DMS53 (cell line): ENCODE results near the gene ISY1.
"Not testable (repeated sequence)": the region's sequence is repeated elsewhere in the genome, so short reads cannot be mapped to it uniquely, and the experiment has no call there.

ENCODE experiments used
- DNase-seq: peaks from one replicate; lab custom pipeline; 2025; lab: John Stamatoyannopoulos, UW

Gene ISY1

DNA sequence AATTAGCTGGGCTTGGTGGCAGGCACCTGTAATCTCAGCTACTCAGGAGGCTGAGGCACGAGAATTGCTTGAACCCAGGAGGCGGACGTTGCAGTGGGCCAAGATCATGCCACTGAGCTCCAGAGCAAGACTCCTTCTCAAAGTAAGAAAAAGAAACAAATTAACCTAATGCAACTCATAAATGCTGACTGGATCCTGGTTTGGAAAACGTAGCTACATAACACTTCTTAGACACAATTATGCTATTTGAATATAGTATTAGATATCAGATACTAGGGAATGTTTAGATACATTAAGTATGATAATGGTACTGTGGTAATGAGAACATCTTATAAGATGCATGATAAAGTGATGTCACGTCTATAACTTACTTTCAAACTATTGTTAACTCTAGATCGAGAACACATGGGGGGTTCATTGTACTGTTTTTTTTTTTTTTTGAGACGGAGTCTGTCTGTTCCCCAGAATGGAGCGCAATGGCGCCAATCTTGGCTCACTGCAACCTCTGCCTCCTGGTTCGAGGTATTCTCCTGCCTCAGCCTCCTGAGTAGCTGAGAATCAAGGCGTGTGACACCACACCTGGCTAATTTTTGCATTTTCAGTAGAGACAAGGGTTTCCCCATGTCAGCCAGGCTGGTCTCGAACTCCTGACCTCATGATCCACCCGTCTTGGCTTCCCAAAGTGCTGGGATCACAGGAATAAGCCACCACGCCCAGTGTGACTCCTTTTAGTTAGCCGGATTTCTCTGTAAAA lies 5.9 kb upstream of the ISY1 start:
- DNase-seq = no peak

DNA sequence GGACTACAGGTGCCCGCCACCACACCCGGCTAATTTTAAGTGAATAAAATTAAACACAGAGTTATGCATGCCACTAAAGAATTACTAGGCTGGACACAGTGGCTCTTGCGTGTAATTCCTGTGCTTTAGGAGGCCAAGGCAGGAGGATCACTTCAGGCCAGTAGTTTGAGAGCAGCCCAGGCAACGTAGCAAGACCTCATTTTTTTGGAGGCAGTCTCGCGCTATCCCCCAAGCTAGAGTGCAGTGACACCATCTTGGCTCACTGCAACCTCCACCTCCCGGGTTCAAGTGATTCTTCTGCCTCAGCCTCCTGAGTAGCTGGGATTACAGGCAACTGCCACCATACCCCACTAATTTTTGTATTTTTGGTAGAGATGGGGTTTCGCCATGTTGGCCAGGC lies 4.7 kb upstream of the ISY1 start:
- not testable (repeated sequence) for DNase-seq

DNA sequence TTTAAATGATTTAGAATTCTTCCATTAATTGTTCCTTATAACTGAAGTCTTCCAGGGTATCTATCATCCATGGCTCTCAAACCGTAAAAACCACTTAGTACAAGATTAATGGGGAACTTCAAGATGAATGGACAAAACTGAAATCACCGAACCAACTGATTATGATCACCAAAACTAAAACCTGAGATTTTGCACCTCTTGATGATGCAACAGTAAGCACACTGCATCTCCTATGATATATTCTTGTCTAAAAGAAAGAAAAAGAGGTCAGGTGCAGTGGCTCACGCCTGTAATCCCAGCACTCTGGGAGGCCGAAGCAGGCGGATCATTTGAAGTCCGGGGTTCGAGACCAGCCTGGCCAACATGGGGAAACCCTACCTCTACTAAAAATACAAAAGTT lies 3.6 kb upstream of the ISY1 start:
- DNase-seq = no peak

DNA sequence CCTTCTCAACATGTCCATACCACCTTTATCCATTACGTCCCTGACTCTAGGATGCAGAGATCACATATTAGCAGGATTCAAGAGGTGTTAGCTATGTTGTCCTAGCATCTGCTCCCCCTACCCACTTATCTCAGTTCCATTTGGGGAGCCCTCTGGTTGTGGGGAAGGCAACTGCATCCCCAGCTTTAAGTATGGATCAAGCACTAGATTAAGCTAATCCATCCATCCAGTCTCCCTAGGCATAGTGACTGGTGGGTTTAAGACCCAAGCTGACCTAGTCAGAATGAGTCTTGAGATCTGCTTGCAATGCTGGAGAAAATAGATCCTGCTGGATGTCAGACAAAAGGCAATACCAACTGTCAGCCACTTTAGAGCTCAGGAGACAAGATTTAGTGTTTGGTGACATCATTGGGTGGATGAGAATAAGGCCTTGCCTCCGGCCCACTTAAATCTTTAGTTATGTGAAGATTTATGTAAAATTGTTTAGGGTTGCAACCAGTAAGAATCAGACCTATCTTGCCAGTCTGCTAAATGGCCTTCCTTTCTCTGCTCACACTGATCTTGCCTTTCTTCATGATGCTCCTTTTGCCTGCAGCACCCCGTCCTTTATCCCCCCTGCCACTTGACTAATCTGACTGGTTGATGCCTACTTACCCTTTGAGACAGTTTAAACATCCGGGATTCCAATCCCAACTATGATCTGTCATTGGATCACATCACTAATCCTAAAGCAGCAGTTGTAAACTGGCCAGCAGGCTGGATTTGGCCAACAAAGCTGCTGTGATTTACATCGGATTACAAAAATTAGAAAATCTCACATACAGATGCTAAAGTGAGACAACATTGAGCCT lies 2.1 kb upstream of the ISY1 start:
- peak; percentile 45 for DNase-seq

DNA sequence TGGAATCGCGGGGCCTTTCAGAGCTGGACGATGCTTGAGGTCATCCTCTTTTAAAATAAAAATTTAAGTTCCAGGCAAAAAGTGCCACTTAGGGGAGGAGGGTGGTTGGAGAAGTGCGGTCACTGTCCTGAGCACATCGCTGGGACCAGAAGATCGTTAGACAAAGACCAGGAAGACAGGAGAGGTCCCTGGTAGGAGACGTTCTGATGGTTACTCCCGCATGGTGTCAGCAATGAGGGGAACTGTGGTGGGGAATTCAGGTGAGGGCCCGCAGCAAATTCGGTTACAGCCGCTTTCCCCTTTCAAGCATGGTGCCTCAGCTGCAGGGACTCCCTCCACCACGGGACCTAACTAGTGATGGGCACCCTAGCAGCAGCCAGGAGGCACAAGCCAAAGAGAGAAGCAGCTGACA lies 1.0 kb upstream of the ISY1 start:
- peak; percentile 63 for DNase-seq

DNA sequence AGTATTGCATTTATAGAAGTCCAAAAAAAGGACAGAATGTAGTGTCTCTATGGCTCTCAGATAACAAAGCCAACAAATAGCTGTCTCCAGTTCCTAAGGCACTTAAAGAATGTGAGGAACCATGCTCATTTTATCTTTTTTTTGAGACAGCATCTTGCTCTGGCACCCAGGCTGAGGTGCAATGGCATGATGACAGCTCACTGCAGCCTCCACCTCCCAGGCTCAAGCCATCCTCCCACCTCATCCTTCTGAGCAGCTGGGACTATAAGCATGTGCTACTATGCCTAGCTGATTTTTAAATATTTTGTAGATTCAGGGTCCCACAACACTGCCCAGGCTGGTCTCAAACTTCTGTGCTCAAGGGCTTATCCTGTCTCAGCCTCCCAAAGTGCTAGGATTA lies 16.1 kb downstream of the ISY1 start:
- no peak for DNase-seq

DNA sequence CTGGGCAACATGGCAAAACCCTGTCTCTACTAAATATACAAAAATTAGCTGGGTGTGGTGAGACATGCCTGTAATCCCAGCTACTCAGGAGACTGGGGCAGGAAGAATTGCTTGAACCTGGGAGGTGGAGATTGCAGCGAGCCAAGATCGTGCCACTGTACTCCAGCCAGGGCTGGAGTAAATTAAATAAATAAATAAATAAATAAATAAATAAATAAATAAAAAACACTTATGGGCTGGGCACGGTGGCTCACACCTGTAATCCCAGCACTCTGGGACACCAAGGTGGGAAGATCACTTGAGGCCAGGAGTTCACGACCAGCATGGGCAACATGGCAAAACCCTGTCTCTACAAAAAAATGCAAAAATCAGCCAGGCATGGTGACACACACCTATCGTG lies 19.9 kb downstream of the ISY1 start:
- not testable (repeated sequence) for DNase-seq

DNA sequence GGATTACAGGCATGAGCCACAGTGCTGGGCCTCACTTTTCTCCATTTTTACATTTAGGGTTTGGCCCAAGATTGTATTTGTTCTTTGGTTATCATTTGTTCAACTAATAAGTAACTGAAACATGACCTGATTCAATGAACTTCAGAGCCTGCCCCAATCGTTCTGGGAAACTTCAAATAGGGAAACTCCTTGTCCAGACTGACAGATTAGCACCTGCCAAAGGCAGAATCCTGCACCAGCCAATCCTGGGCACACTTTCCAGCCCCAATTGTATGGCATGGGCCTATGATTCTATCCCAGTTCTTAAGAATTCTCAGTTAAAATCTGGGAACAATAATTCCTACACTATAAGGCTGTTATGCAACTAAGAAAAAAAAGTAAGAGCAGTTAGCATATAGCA lies 21.0 kb downstream of the ISY1 start:
- DNase-seq = no peak

DNA sequence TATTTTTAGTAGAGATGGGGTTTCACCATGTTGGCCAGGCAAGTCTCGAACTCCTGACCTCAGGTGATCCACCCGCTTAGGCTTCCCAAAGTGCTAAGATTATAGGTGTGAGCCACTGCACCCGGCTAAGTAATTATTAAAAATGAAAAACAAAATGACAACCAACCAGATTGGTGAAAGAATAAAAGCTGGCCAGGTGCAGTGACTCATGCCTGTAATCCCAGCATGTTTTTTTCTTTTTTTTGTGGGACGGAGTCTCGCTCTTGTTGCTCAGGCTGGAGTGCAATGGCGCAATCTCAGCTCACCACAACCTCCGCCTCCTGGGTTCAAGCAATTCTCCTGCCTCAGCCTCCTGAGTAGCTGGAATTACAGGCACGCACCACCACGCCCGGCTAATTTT lies 24.6 kb downstream of the ISY1 start:
- DNase-seq = not testable (repeated sequence)

DNA sequence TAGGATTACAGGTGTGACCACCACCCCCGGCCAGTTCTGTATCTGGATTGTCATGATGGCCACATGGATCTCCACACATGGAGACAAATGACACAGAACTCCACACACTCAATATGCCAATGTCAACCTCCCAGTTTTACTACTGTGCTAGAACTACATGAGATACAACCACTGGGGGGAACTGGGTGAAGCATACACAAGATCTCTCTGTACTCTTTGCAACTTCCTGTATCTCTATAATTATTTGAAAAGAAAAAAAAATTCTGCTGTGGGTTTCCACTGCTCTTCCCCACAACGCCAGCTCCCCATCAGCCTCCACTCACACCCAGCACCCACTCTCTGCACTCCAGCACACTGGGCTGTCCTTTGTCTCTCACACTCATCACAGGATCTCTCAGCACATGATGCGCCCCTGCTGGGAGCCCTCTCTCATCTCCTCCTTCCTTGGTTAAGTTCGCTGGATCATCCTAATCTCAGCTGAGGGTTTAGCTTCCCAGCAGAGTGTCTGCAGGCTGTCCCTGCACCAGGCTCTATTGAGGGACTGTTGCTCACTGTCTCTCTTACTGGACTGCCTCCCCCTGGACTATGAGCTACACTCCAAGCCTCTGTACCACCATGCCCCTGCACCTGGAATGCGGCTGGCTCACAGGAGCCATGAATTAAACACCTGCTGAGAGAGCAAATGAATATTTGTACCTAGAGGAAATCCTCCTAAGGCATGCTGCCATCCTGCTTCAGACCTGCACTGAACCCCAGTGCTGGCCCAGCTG lies 28.6 kb downstream of the ISY1 start:
- no peak for DNase-seq

DNA sequence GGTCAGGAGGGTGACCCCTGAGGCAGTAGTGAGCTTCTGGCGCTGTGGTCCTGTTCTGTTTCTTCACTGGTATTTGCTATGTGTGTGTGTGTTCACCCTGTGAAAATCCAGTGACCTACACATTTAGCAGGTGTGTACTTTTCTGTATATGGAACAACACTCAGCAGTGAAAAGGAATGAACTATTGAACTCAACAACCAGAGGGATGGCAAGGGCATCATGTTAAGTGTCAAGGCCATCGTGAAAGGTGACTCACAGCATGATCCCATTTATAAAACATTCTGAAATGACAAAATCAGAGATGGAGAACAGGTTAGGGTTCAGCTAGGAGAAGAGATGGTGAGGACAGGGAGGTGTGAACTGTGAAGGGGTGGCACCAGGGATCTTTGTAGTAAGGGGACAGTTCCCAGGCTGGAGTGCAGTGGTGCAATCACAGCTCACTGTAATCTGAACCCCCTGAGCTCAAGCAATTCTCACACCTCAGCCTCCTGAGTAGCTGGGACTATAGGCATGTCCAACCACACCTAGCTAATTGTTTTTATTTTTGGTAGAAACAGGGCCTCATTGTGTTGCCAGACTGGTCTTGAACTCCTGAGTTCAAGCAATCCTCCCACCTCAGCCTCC lies 29.3 kb downstream of the ISY1 start:
- DNase-seq = no peak

DNA sequence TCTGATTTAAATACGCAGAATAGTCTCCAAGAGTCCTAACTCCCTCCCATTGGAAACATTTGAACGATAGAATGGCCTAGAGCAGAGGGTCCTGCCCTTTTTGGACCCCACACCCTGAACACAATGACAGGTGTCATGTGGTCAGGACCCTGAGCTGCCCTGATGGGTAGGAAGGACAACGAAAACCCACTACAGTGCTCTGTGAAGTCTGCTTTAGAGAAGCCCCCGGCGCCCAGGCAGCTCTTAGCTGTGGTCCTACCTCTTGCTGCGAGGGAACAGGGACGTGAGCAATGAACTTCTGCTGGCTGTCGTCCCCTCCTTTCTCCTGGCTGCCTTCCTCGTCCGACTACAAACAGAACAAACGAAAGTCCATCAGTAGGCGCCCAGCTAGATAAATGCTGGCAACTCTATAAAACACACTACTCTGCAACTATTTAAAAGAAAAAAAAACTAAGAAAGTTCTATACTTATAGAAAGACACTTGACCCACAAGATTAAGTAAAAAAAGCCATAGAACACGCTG lies 30.5 kb downstream of the ISY1 start:
- DNase-seq = no peak

DNA sequence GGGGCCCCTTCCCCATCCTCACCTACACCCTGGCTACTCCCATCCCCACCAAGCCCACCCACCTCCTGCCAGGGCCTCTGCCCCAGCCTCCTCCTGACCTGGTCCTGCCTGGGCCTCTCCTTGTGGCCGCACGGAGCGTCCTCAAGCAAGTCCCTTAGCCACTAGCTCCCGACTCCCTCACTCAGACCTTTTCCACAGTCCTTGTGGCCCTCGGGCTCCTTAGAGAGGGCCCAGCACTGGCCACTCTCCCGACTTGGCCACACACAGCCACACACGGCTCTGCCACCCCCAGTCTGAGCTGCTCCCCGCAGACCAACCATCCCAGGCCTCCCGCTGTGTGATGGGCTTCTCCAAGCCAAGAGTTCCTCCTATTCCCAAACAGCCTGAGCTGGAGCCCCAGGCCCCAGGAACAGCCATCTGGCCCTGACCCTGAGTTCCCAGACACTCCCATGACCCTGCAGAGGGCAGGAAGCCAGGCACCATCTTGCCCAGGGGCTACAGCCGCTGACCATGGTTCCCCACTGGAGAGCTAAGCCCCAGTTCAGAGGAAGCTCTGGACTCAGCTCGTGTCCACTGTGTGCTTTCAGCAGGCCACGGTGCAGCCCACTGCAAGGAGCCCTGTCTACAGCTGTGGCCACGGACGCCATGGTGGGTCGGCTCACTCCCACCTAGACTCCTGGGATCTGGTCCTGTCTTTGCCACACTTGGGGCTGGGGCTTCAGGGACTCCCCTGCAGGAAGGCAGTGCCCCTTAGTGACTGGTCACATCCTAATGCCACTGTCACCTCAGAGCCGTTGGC lies 32.3 kb downstream of the ISY1 start:
- no peak for DNase-seq

DNA sequence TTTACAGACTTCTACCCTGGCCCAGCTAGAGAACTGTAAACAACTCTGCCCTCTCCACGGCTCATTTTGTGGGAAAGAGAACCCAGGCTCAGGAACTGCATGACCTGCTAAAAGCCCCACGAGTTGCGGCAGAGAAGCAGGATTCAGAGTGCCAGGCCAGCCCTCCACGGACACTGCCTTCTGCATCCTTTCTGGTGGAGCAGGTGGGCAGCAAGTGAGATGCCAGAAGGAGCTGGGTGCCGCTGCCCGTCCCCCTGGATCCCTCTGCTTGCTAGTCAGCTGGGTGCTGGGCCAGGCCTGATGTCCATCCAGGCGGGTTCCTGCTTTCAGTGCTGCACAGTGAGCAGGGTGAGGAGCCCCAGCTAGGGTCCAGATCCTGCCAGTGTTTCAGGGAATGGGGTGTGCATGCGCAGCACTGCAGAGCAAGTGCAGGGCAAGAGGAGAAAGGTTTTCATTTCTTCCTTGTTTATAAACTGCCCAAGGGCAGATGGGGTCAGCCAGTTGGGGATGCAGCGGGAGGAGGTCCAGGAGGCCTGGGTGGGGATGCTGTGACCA lies 34.1 kb downstream of the ISY1 start:
- no peak for DNase-seq

DNA sequence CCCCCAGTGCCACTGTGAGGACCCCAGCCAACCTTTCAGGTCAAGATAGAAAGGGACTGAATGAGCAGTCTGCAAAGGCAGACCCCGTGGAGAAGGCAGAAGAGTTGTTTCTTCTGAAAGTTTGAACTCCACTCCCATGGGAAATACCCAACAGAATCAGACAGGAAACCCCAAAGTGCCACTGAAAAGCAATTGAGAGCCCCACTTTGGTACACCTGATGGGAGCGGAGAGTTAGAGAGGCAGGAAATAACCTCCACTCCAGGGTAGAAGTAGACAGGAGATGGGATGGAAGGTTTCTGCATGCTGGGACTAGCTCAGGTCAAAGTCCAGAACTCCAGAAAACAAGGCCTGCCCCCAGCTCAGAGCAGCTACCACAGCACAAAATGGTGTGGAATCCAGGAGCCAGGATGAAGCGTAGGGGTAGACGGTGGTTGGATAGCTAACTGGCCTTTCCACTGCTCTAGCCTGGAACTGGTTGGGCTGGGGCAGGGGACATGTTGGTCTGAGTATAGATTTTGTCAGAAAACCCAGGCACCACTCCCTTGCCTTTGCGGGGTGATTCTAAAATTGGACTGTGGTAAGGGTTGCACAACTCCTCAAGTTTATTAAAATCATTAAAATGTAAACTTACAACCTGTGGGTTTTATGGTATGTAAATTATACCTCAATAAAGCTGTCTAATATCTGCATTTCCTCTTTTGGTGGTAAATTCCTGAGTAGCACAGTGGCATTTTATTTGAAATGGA lies 37.4 kb downstream of the ISY1 start:
- peak; percentile 79 for DNase-seq

DNA sequence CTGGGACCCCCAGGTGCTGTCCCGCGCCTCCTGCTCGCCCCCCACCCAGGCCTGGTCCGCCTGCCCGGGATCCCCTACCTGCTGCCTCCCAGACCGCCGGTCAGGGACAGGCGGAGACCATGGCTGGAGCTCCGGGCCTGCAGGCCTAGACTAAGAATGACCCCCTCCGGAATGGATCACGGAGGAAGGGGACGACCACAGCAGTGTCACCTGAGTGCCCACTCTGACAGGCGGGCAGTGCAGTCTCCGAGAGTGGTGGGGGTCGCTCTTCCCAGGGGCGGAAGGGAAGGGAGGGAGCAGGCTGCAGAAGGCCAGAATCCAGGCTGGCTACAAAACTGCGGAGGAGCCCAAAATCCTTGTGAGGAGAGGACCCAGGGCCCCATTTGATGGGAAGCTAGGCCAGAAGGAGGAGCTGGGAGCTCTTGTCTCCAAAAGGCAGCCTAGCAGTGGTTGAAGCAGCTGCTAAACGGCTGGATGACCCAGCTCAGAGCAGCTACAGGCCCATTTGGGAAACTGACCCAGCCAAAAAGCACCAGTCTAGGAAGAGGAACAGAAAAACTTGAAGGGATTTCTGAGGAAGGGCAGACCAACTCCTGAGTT lies 38.4 kb downstream of the ISY1 start:
- peak; percentile 39 for DNase-seq

DNA sequence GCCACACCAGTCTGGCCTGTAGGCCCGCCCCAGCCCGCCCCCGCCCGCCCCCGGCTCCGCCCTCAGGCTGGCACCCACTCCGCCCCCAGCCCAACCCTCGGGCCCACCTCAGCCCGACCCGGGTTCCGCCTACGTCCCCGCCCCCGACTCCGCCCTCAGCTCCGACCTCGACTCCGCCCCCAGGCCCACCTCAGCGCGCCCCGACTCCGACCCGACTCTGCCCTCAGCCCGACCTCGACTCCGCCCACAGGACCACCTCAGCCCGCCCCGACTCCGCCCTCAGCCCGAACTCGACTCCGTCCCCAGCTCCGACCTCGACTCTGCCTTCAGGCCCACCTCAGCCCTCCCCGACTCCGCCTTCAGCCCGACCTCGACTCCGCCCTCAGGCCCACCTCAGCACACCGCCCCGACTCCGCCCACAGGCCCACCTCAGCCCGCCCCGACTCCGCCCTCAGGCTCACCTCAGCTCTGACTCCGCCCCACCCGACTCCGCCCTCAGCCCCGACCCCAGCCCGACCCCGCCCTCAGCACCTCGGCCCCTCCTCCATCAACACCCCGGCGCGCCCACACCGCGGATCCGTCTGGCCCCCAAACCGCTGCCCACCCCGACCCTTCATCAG lies 39.0 kb downstream of the ISY1 start, which contains the start of gene RAB43:
Gene RAB43 (minus strand): TSS at position 13 of the 620 bp plus-strand sequence. CDS start 315 bp downstream, outside the sequence.
- peak; percentile 89 for DNase-seq

DNA sequence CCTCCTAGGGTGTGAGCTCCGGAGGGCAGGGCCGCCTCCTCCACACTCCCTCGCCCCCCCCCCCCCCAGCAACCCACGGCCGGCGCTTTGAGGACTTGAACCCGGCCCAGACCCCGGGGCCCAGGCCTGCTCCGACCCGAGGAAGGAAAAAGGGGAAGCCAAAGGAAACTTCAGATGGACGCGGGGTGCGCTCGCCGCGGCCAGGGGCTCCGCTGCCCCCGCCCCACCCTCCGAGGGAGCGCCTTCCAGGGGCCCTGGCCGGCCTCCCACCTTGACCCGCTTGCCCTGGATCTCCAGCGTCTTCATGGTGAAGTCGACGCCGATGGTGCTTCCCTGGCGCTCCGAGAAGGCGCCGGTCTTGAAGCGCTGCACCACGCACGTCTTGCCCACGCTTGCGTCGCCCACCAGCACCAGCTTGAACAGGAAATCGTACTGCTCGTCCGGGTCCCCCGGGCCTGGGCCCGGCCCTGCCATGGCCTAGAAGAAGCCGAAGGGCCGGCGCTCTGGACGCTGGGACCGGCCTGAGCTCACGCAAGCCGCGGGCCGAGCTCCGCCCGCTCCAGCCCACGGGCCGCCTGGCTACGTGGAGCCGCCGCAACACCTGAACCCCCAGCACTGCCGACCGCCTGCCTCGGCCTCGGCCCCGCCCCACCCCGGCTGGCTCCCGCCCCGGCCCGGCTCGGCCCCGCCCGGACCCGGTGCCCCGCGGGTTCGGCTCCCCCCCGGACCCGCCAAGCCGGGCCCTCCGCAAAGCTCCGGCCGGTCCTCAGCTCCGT lies 39.7 kb downstream of the ISY1 start:
- DNase-seq = peak; percentile 31
